HepG2 (cell line): ENCODE results near the gene KLF9.

ENCODE experiments used
- ISX ChIP-seq: sonication (generic); formaldehyde crosslinking; conservative IDR thresholded peaks from 2 replicates; pipeline ENCODE4 v1.5.0; 2020; ENCODE audit warnings: missing genetic modification reagents
- POLR2A ChIP-seq, 2 experiments: IDR thresholded peaks; 2 replicates each; pipeline ENCODE4 v1.6.1; 2011; ENCODE audit warnings: low read depth in 2 of 2, low read length in 2 of 2, mild to moderate bottlenecking in 1 of 2, moderate library complexity in 1 of 2; ENCODE audit not compliant: insufficient read depth in 1 of 2
- YY1 ChIP-seq: IDR thresholded peaks from 2 replicates; pipeline ENCODE4 v1.6.1; 2011; ENCODE audit warnings: low read length, low read depth, moderate library complexity, mild to moderate bottlenecking; ENCODE audit not compliant: insufficient read depth, insufficient replicate concordance
- ZBTB8A ChIP-seq: sonication (generic); formaldehyde crosslinking; IDR thresholded peaks from 2 replicates; pipeline ENCODE4 v1.4.0; 2020; ENCODE audit warnings: mild to moderate bottlenecking, low read depth, missing genetic modification reagents, borderline replicate concordance
- ZFP41 ChIP-seq: sonication (generic); formaldehyde crosslinking; IDR thresholded peaks from 2 replicates; pipeline ENCODE4 v1.4.0; 2020; ENCODE audit warnings: mild to moderate bottlenecking, missing genetic modification reagents, borderline replicate concordance
- ZFYVE20 ChIP-seq: sonication (generic); formaldehyde crosslinking; IDR thresholded peaks from 2 replicates; pipeline ENCODE4 v1.8.0; 2023; ENCODE audit warnings: low read depth, mild to moderate bottlenecking, moderate library complexity, missing genetic modification reagents, borderline replicate concordance
- ZNF703 ChIP-seq: sonication (generic); formaldehyde crosslinking; IDR thresholded peaks from 2 replicates; pipeline ENCODE4 v1.5.1; 2020; ENCODE audit warnings: missing genetic modification reagents, mild to moderate bottlenecking, moderate library complexity, borderline replicate concordance
- TF ChIP-seq, protein P1 (sequence below): sonication (generic); formaldehyde crosslinking; IDR thresholded peaks from 2 replicates; pipeline ENCODE4 v1.5.0; 2020; ENCODE audit warnings: mild to moderate bottlenecking, missing genetic modification reagents, moderate library complexity
- TF ChIP-seq, protein P2 (sequence below): sonication (generic); formaldehyde crosslinking; IDR thresholded peaks from 2 replicates; pipeline ENCODE4 v1.5.0; 2020; ENCODE audit warnings: missing genetic modification reagents
- TF ChIP-seq, protein P3 (sequence below): sonication (generic); formaldehyde crosslinking; IDR thresholded peaks from 2 replicates; pipeline ENCODE4 v1.5.0; 2020; ENCODE audit warnings: missing genetic modification reagents
- TF ChIP-seq, protein P4 (sequence below): sonication (generic); formaldehyde crosslinking; IDR thresholded peaks from 2 replicates; pipeline ENCODE4 v1.9.0; 2021; ENCODE audit warnings: missing genetic modification reagents, borderline replicate concordance
- TF ChIP-seq, protein P5 (sequence below): IDR thresholded peaks from 2 replicates; pipeline ENCODE4 v1.6.1; 2012; ENCODE audit warnings: inconsistent platforms

DNA sequence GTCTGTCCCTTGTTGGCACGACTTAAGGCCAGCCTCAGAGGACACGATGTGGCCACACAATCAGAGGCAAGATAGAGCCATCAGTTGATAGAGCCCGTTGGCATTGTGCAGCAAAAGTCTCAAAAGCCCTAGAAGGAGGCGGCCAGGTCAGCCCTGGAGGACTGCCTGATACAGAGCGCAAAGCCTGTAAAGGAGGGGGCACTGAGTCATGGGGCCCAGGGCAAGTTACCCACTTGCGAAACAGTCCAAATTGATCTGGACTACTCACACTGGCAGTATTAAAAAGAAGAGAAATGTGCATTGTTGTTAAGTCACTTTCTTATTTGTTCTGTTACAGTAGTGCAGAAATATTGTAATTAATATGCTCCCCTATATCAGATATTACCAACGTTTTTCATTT is 51.5 kb downstream of the KLF9 start:
- no peak for TF ChIP-seq POLR2A (IDR thresholded peaks at IDR 0.05; ENCODE audit: insufficient read depth in 1 of 2, low read depth in 2 of 2, low read length in 2 of 2)
- no peak for TF ChIP-seq ZBTB8A (CRISPR knock-in tag)
- TF ChIP-seq ZNF703: no peak
- TF ChIP-seq, protein P1, sequence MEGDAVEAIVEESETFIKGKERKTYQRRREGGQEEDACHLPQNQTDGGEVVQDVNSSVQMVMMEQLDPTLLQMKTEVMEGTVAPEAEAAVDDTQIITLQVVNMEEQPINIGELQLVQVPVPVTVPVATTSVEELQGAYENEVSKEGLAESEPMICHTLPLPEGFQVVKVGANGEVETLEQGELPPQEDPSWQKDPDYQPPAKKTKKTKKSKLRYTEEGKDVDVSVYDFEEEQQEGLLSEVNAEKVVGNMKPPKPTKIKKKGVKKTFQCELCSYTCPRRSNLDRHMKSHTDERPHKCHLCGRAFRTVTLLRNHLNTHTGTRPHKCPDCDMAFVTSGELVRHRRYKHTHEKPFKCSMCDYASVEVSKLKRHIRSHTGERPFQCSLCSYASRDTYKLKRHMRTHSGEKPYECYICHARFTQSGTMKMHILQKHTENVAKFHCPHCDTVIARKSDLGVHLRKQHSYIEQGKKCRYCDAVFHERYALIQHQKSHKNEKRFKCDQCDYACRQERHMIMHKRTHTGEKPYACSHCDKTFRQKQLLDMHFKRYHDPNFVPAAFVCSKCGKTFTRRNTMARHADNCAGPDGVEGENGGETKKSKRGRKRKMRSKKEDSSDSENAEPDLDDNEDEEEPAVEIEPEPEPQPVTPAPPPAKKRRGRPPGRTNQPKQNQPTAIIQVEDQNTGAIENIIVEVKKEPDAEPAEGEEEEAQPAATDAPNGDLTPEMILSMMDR: no peak
- TF ChIP-seq, protein P2, sequence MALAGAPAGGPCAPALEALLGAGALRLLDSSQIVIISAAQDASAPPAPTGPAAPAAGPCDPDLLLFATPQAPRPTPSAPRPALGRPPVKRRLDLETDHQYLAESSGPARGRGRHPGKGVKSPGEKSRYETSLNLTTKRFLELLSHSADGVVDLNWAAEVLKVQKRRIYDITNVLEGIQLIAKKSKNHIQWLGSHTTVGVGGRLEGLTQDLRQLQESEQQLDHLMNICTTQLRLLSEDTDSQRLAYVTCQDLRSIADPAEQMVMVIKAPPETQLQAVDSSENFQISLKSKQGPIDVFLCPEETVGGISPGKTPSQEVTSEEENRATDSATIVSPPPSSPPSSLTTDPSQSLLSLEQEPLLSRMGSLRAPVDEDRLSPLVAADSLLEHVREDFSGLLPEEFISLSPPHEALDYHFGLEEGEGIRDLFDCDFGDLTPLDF (CRISPR knock-in tag): no peak
- TF ChIP-seq, protein P3, sequence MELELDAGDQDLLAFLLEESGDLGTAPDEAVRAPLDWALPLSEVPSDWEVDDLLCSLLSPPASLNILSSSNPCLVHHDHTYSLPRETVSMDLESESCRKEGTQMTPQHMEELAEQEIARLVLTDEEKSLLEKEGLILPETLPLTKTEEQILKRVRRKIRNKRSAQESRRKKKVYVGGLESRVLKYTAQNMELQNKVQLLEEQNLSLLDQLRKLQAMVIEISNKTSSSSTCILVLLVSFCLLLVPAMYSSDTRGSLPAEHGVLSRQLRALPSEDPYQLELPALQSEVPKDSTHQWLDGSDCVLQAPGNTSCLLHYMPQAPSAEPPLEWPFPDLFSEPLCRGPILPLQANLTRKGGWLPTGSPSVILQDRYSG (CRISPR knock-in tag): no peak
- no peak for TF ChIP-seq ZFP41 (CRISPR knock-in tag)
- TF ChIP-seq, protein P4, sequence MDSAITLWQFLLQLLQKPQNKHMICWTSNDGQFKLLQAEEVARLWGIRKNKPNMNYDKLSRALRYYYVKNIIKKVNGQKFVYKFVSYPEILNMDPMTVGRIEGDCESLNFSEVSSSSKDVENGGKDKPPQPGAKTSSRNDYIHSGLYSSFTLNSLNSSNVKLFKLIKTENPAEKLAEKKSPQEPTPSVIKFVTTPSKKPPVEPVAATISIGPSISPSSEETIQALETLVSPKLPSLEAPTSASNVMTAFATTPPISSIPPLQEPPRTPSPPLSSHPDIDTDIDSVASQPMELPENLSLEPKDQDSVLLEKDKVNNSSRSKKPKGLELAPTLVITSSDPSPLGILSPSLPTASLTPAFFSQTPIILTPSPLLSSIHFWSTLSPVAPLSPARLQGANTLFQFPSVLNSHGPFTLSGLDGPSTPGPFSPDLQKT: no peak
- no peak for TF ChIP-seq ZFYVE20 (CRISPR knock-in tag)
- TF ChIP-seq YY1: no peak
- TF ChIP-seq ISX (CRISPR knock-in tag): no peak
- TF ChIP-seq, protein P5, sequence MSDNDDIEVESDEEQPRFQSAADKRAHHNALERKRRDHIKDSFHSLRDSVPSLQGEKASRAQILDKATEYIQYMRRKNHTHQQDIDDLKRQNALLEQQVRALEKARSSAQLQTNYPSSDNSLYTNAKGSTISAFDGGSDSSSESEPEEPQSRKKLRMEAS: no peak
